HepG2 (cell line): ENCODE data around the gene EHD4. TPM values are rescaled to one million over a fixed set of nuclear protein-coding genes. Genes with fewer than 3 reads are reported as not detected.
A peak's percentile ranks its signal among the peaks of the same experiment; 100 is the strongest.

ENCODE experiments used
- CBX5 ChIP-seq: sonication (generic); formaldehyde crosslinking; IDR thresholded peaks from 2 replicates; pipeline ENCODE4 v1.4.0; 2020; ENCODE audit warnings: missing genetic modification reagents, borderline replicate concordance
- CENPBD1 ChIP-seq: sonication (generic); formaldehyde crosslinking; IDR thresholded peaks from 2 replicates; pipeline ENCODE4 v1.8.0; 2022; ENCODE audit warnings: missing genetic modification reagents, low read depth, mild to moderate bottlenecking, borderline replicate concordance
- CENPT ChIP-seq: sonication (generic); formaldehyde crosslinking; IDR thresholded peaks from 2 replicates; pipeline ENCODE4 v1.8.0; 2022; ENCODE audit warnings: low read depth, mild to moderate bottlenecking, moderate library complexity, missing genetic modification reagents
- ELF3 ChIP-seq: IDR thresholded peaks from 2 replicates; pipeline ENCODE4 v1.6.1; 2016; ENCODE audit warnings: missing genetic modification reagents, missing compliant biosample characterization
- HHEX ChIP-seq: IDR thresholded peaks from 2 replicates; pipeline ENCODE4 v1.6.1; 2016; ENCODE audit warnings: control low read depth
- KDM3A ChIP-seq: IDR thresholded peaks from 2 replicates; pipeline ENCODE4 v1.6.1; 2018; ENCODE audit warnings: low read depth, missing compliant biosample characterization
- KLF11 ChIP-seq: IDR thresholded peaks from 2 replicates; pipeline ENCODE4 v1.6.1; 2016; ENCODE audit warnings: missing compliant biosample characterization
- MIER3 ChIP-seq: IDR thresholded peaks from 2 replicates; pipeline ENCODE4 v1.6.1; 2016; ENCODE audit warnings: missing compliant biosample characterization, borderline replicate concordance
- NFATC3 ChIP-seq: sonication (generic); formaldehyde crosslinking; IDR thresholded peaks from 2 replicates; pipeline ENCODE4 v1.5.1; 2020; ENCODE audit warnings: mild to moderate bottlenecking, missing genetic modification reagents
- PAWR ChIP-seq: sonication (generic); formaldehyde crosslinking; IDR thresholded peaks from 2 replicates; pipeline ENCODE4 v1.4.0; 2020; ENCODE audit warnings: missing genetic modification reagents, mild to moderate bottlenecking, borderline replicate concordance
- PRDM15 ChIP-seq: sonication (generic); formaldehyde crosslinking; IDR thresholded peaks from 2 replicates; pipeline ENCODE4 v1.4.0; 2020; ENCODE audit warnings: missing genetic modification reagents
- RCOR2 ChIP-seq: IDR thresholded peaks from 2 replicates; pipeline ENCODE4 v1.6.1; 2016; ENCODE audit warnings: missing biosample characterization, missing genetic modification reagents
- SETDB1 ChIP-seq: sonication (generic); formaldehyde crosslinking; IDR thresholded peaks from 2 replicates; pipeline ENCODE4 v1.5.1; 2020; ENCODE audit warnings: missing genetic modification reagents, mild to moderate bottlenecking, borderline replicate concordance
- THRA ChIP-seq: sonication (generic); formaldehyde crosslinking; IDR thresholded peaks from 2 replicates; pipeline ENCODE4 v1.4.0; 2020; ENCODE audit warnings: missing genetic modification reagents, borderline replicate concordance
- ZNF280D ChIP-seq: sonication (generic); formaldehyde crosslinking; IDR thresholded peaks from 2 replicates; pipeline ENCODE4 v1.5.1; 2020; ENCODE audit warnings: mild to moderate bottlenecking, missing genetic modification reagents
- ZNF292 ChIP-seq: sonication (generic); formaldehyde crosslinking; IDR thresholded peaks from 2 replicates; pipeline ENCODE4 v1.8.1; 2022; ENCODE audit warnings: mild to moderate bottlenecking, low read depth, missing genetic modification reagents, borderline replicate concordance
- ZNF746 ChIP-seq: sonication (generic); formaldehyde crosslinking; IDR thresholded peaks from 2 replicates; pipeline ENCODE4 v1.8.0; 2022; ENCODE audit warnings: mild to moderate bottlenecking, missing genetic modification reagents
- polyA plus RNA-seq, 8 experiments: library from polyadenylated mRNA; depleted of rRNA in 3 of 8; stranded (reverse) in 7 of 8; unstranded in 1 of 8; fragments of >200 nt; fragmentation: Illumina TruSeq in 4 of 8; extraction: Trizol in 4 of 8; gene quantifications; 2 replicates each; pipeline versions ENCODE4 v1.2.1 to v1.2.3, GENCODE V29; 2011 to 2016; ENCODE audit warnings: low read depth in 4 of 8, missing spikeins in 1 of 8, mixed read lengths in 1 of 8; ENCODE audit not compliant: insufficient read depth in 1 of 8
- total RNA-seq, 5 experiments: library from RNA; depleted of rRNA; stranded (reverse); fragments of >200 nt; fragmentation: Illumina TruSeq; extraction: Trizol; gene quantifications; 2 replicates each; pipeline ENCODE4 v1.2.3, GENCODE V29; 2016; ENCODE audit warnings: low read depth in 1 of 5

EHD4 gene
- total and polyA plus RNA-seq, 2 of the 13 experiments (the other 11 are each of a cell fraction or from before 2014, with no cell fraction given): 3.1 to 4.8 TPM

- peak; percentile 77; the same call in 1 of the 2 replicates for TF ChIP-seq PRDM15 (CRISPR knock-in tag)
- TF ChIP-seq MIER3 (CRISPR knock-in tag): 0 out of 2 replicates have a peak, but pooled peaks have one; percentile 4
- no peak for TF ChIP-seq THRA (CRISPR knock-in tag)
- peak; percentile 4; the same call in 1 of the 2 replicates for TF ChIP-seq ZNF746 (CRISPR knock-in tag)
- no peak for TF ChIP-seq ZNF292
- TF ChIP-seq RCOR2 (CRISPR knock-in tag): no peak
- peak; percentile 76 for TF ChIP-seq ELF3 (CRISPR knock-in tag)
- TF ChIP-seq NFATC3: no peak
- no peak for TF ChIP-seq CENPBD1 (CRISPR knock-in tag)
- no peak for TF ChIP-seq KLF11 (CRISPR knock-in tag)
- TF ChIP-seq ZNF280D: no peak
- no peak; the same call in 1 of the 2 replicates for TF ChIP-seq KDM3A
- TF ChIP-seq CENPT: no peak
- TF ChIP-seq PAWR: no peak
- no peak for TF ChIP-seq HHEX (CRISPR knock-in tag)
- TF ChIP-seq SETDB1 (CRISPR knock-in tag): no peak
- TF ChIP-seq CBX5 (CRISPR knock-in tag): no peak
Observed at GRCh38 chr15:41972253-41973242, at the start of gene EHD4 (continued).
